ENCODE results near the gene PPM1B.

- TF ChIP-seq CTCF (conservative IDR thresholded peaks at IDR 0.05; ENCODE audit: low read depth in 2 of 2), result no peak
- no peak for TF ChIP-seq EZH2 (IDR thresholded peaks at IDR 0.05; ENCODE audit: low read depth, unreplicated experiment)
- no peak for TF ChIP-seq REST (IDR thresholded peaks at IDR 0.05; ENCODE audit: unreplicated experiment)
- TF ChIP-seq POLR2AphosphoS5 (IDR thresholded peaks at IDR 0.05; ENCODE audit: low read depth), result no peak
- TF ChIP-seq ETS1 (IDR thresholded peaks at IDR 0.05), result no peak
- TF ChIP-seq EZH2phosphoT487 (IDR thresholded peaks at IDR 0.05; ENCODE audit: unreplicated experiment), result no peak
- TF ChIP-seq CREB1 (CRISPR knock-in tag; IDR thresholded peaks at IDR 0.05; ENCODE audit: low read depth), result no peak
- no peak for TF ChIP-seq JUNB (IDR thresholded peaks at IDR 0.05; ENCODE audit: unreplicated experiment)
- no peak for TF ChIP-seq ZNF114 (CRISPR knock-in tag; IDR thresholded peaks at IDR 0.05)
- TF ChIP-seq STAT1 (IDR thresholded peaks at IDR 0.05; ENCODE audit: unreplicated experiment), result no peak
Measured at GRCh38 chr2:44192646-44193045, 24.0 kb downstream of the PPM1B start.

All from GM23338 (cell line).